ENCODE measurements around the gene VKORC1L1.
"Not testable (repeated sequence)": the region's sequence is repeated elsewhere in the genome, so short reads cannot be mapped to it uniquely, and the experiment has no call there.

VKORC1L1 gene

GRCh38 chr7:65880242-65880641 lies 7.4 kb downstream of the VKORC1L1 start:
- POLR2A ChIA-PET; CTCF ChIA-PET; DNase-seq (ENCODE audit: extremely low spot score): not testable (repeated sequence)

- CTCF ChIA-PET; POLR2A ChIA-PET; DNase-seq (ENCODE audit: extremely low spot score): not testable (repeated sequence)
Measured at GRCh38 chr7:65884983-65885382, 12.1 kb downstream of the VKORC1L1 start.

GRCh38 chr7:65885533-65885932 lies 12.7 kb downstream of the VKORC1L1 start:
- CTCF ChIA-PET; DNase-seq (ENCODE audit: extremely low spot score); POLR2A ChIA-PET: not testable (repeated sequence)

DNA sequence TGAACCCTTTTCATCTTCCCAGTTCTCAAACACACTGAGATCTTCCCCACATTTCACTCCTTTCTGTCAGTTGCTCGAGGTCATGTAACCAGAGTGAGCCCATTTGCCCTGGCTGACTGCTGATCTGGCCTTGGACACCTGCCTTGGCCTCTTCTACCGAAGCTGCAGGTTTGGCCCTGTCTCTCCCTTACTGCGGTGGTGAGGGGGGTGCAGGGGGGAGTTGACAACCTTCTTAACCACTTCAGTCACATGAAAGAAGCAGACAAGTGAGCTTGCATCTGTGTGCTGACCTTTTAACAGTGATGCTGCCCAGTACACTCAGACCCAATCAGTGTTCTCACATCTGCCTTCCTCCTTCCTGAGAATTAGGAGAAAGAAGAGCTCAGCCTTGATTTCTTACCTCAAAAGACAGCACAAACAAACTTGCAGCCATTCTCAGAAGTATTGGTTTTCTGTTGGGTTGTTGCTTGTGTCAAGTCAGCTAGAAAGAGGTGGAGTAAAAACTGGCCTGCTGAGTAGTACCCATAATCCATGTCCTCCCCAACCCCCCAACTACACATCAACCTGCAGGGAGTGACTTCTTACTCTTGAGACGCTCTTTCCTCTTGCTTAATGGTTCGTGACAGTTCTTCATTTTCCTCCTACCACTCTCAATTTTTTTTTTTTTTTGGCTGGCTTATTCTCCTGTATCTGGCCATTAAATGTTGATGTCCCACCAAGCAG lies 15.7 kb downstream of the VKORC1L1 start:
- POLR2A ChIA-PET; CTCF ChIA-PET; DNase-seq (ENCODE audit: extremely low spot score): not testable (repeated sequence)

DNA sequence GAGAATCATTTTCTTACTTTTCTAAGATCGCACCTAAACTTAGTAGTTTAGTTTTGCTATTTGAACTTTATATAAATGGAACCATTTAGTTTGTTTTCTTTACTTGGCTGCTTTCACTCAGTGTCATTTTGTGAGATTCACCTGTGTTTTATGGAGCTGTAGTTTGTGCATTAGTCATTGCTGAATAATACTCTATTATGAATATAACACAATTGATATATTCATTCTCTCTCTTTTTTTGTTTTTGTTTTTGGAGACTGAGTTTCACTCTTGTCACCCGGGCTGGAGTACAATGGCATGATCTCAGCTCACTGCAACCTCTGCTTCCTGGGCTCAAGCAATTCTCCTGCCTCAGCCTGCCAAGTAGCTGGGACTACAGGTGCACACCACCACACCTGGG lies 16.8 kb downstream of the VKORC1L1 start:
- POLR2A ChIA-PET; DNase-seq (ENCODE audit: extremely low spot score); CTCF ChIA-PET: not testable (repeated sequence)

GRCh38 chr7:65892161-65892560 lies 19.3 kb downstream of the VKORC1L1 start:
- TF ChIP-seq ELF4 (IDR thresholded peaks at IDR 0.05), result no peak
- TF ChIP-seq ZNF384 (IDR thresholded peaks at IDR 0.05), result no peak
- no peak for TF ChIP-seq HDGF (IDR thresholded peaks at IDR 0.05; ENCODE audit: borderline replicate concordance)
- ChIA-PET POLR2A (no interaction called here), CTCF (no interaction called here)
- DNase-seq (ENCODE audit: extremely low spot score), result no peak

DNA sequence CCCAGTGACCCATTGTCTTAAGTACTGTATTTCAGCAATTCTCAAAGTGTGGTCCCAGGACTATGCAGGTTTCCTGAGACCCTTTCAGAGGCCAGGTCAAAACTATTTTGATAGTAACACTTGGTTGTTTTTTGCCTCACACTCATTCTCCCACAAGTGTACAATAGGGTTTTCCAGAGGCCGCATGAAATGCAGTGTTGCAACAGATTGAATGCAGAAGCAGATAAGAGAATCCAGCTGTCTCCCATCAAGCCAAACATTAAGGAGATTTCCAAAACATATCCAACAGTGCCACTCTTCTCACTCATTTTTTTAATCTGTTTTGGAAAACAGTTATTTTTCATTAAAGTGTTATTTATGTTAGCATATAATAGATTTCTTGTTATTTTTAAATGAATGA lies 20.0 kb downstream of the VKORC1L1 start:
- DNase-seq (ENCODE audit: extremely low spot score), result no peak
- ChIA-PET CTCF (no interaction called here), POLR2A (no interaction called here)
- TF ChIP-seq HDGF (IDR thresholded peaks at IDR 0.05; ENCODE audit: borderline replicate concordance) (no peak), SP1 (IDR thresholded peaks at IDR 0.05) (no peak), CTBP1 (IDR thresholded peaks at IDR 0.05; ENCODE audit: borderline replicate concordance) (no peak), LEF1 (IDR thresholded peaks at IDR 0.05; ENCODE audit: borderline replicate concordance) (no peak), ARNT (IDR thresholded peaks at IDR 0.05) (no peak), FOXK2 (IDR thresholded peaks at IDR 0.05) (no peak), ZNF384 (IDR thresholded peaks at IDR 0.05) (no peak)
- TF ChIP-seq, protein P1, sequence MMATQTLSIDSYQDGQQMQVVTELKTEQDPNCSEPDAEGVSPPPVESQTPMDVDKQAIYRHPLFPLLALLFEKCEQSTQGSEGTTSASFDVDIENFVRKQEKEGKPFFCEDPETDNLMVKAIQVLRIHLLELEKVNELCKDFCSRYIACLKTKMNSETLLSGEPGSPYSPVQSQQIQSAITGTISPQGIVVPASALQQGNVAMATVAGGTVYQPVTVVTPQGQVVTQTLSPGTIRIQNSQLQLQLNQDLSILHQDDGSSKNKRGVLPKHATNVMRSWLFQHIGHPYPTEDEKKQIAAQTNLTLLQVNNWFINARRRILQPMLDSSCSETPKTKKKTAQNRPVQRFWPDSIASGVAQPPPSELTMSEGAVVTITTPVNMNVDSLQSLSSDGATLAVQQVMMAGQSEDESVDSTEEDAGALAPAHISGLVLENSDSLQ (IDR thresholded peaks at IDR 0.05), result no peak

- CTCF ChIA-PET, result no interaction called here
- DNase-seq (ENCODE audit: extremely low spot score), result no peak
- TF ChIP-seq SP1 (IDR thresholded peaks at IDR 0.05), result no peak
- no peak for TF ChIP-seq TARDBP (IDR thresholded peaks at IDR 0.05)
- no peak for TF ChIP-seq L3MBTL2 (conservative IDR thresholded peaks at IDR 0.05)
- TF ChIP-seq, protein P1 (IDR thresholded peaks at IDR 0.05), result no peak
- no peak for TF ChIP-seq ELF4 (IDR thresholded peaks at IDR 0.05)
- no peak for TF ChIP-seq LEF1 (IDR thresholded peaks at IDR 0.05; ENCODE audit: borderline replicate concordance)
- TF ChIP-seq ZNF384 (IDR thresholded peaks at IDR 0.05), result no peak
- no peak for TF ChIP-seq FOXM1 (IDR thresholded peaks at IDR 0.05; ENCODE audit: borderline replicate concordance)
- POLR2A ChIA-PET, result no interaction called here
Measured at GRCh38 chr7:65896279-65896870, 23.5 kb downstream of the VKORC1L1 start.

DNA sequence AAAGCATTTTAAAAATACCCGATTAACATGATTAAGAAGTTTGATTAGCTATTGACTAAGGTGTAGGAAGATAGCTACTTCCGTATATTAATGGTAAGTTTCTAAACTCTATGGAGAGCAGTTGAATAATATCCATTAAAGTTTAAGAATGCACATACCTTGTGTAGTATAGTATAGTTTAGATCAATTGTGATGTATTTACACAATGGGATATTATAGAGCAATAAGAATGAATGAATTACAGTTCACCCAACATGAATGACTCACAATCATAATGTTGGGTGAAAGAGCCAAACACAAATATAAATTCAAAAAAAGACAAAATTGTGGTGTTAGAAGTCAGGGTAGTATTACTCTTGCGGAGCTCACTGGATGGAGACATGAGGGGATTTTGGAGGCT lies 24.4 kb downstream of the VKORC1L1 start:
- POLR2A ChIA-PET; DNase-seq (ENCODE audit: extremely low spot score); CTCF ChIA-PET: not testable (repeated sequence)

DNA sequence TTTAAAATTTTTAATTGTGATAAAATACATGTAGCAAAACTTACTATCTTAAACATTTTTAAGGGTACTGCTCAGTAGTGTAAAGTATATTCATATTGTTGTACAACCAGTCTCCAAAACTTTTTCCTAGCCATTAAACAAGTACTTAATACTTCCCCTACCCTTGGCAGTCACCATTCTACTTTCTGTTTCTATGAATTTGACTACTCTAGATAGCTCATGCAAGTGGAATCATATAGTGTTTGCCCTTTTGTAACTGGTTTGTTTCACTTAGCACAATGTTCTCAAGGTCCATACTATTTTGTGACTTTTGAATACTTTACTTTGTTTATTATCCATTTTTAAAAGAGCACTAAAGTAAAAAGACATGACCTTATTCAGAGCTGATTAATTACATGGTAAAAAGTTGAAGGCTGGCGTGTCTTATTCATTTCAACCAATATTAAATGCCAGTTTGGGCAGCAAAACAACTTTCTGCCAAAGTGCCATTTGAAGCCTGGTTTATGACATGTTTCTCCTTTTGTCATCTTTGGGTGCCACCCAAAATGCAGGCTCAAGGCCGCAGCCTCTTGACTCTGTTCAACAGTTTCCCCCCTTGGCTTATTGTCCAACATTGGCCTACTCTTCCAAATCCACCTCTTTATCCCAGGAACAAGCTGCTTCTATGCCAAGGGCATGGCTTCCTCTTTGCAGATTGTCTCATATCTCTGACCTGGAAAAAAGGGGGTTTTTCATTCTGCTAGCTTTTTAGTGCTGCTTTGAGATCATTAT lies 26.0 kb downstream of the VKORC1L1 start:
- DNase-seq (ENCODE audit: extremely low spot score); POLR2A ChIA-PET; CTCF ChIA-PET: not testable (repeated sequence)

Data from HEK293T (cell line).